HL-60 (cell line): ENCODE data around the gene TREM2.

Experiments used
- DNase-seq, 2 experiments: peaks; one replicate each; pipeline ENCODE4 v3.0.0-alpha.2; 2010 to 2020; ENCODE audit warnings: low read depth in 1 of 2, low spot score in 1 of 2
- H3K27ac ChIP-seq: fragments of 250-450 bp; sonication (Bioruptor Pico); replicated peaks from 2 replicates; pipeline ENCODE4 v1.5.1; 2020; ENCODE audit warnings: mild to moderate bottlenecking, moderate library complexity
- H3K27me3 ChIP-seq: fragments of 250-450 bp; sonication (Bioruptor Pico); 2 replicates; pipeline ENCODE4 v1.5.1; 2021; ENCODE audit warnings: mild to moderate bottlenecking, moderate library complexity; ENCODE audit not compliant: insufficient read depth, poor library complexity, severe bottlenecking
- H3K4me3 ChIP-seq: replicated peaks from 2 replicates; pipeline ENCODE4 v1.5.1; 2011; ENCODE audit warnings: mild to moderate bottlenecking, control low read depth, low read length; ENCODE audit not compliant: insufficient read depth
- GABPA ChIP-seq: IDR thresholded peaks from 2 replicates; pipeline ENCODE4 v1.6.1; 2012; ENCODE audit warnings: low read depth
- POLR2AphosphoS5 ChIP-seq: IDR thresholded peaks from 2 replicates; pipeline ENCODE4 v1.6.1; 2012; ENCODE audit warnings: low read depth
- SPI1 ChIP-seq: IDR thresholded peaks from 2 replicates; pipeline ENCODE4 v1.6.1; 2012; ENCODE audit warnings: low read depth, mild to moderate bottlenecking, borderline replicate concordance
- TF ChIP-seq, protein P1 (sequence below): IDR thresholded peaks from one replicate; pipeline ENCODE4 v1.5.1; 2011; ENCODE audit warnings: low read length, control low read depth, inconsistent platforms; ENCODE audit not compliant: insufficient read depth
- TF ChIP-seq, protein P2 (sequence below): IDR thresholded peaks from 2 replicates; pipeline ENCODE4 v1.6.1; 2012; ENCODE audit warnings: low read depth; ENCODE audit not compliant: insufficient replicate concordance

TREM2 gene

GRCh38 chr6:41153992-41154625 lies 8.8 kb downstream of the TREM2 start, which contains the start of gene TREML1:
Gene TREML1 (minus strand): TSS chr6:41154347. CDS start chr6:41154288, 59 bp downstream.
- Histone ChIP-seq H3K27me3 (no peaks in the 10 kb centered on the region), H3K27ac (no peak within 1 kb of the TSS), H3K4me3 (no peak within 1 kb of the TSS)
- DNase-seq: no peak
- TF ChIP-seq POLR2AphosphoS5: no peak
- TF ChIP-seq SPI1: no peak
- TF ChIP-seq, protein P1, sequence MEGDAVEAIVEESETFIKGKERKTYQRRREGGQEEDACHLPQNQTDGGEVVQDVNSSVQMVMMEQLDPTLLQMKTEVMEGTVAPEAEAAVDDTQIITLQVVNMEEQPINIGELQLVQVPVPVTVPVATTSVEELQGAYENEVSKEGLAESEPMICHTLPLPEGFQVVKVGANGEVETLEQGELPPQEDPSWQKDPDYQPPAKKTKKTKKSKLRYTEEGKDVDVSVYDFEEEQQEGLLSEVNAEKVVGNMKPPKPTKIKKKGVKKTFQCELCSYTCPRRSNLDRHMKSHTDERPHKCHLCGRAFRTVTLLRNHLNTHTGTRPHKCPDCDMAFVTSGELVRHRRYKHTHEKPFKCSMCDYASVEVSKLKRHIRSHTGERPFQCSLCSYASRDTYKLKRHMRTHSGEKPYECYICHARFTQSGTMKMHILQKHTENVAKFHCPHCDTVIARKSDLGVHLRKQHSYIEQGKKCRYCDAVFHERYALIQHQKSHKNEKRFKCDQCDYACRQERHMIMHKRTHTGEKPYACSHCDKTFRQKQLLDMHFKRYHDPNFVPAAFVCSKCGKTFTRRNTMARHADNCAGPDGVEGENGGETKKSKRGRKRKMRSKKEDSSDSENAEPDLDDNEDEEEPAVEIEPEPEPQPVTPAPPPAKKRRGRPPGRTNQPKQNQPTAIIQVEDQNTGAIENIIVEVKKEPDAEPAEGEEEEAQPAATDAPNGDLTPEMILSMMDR: no peak
- TF ChIP-seq, protein P2, sequence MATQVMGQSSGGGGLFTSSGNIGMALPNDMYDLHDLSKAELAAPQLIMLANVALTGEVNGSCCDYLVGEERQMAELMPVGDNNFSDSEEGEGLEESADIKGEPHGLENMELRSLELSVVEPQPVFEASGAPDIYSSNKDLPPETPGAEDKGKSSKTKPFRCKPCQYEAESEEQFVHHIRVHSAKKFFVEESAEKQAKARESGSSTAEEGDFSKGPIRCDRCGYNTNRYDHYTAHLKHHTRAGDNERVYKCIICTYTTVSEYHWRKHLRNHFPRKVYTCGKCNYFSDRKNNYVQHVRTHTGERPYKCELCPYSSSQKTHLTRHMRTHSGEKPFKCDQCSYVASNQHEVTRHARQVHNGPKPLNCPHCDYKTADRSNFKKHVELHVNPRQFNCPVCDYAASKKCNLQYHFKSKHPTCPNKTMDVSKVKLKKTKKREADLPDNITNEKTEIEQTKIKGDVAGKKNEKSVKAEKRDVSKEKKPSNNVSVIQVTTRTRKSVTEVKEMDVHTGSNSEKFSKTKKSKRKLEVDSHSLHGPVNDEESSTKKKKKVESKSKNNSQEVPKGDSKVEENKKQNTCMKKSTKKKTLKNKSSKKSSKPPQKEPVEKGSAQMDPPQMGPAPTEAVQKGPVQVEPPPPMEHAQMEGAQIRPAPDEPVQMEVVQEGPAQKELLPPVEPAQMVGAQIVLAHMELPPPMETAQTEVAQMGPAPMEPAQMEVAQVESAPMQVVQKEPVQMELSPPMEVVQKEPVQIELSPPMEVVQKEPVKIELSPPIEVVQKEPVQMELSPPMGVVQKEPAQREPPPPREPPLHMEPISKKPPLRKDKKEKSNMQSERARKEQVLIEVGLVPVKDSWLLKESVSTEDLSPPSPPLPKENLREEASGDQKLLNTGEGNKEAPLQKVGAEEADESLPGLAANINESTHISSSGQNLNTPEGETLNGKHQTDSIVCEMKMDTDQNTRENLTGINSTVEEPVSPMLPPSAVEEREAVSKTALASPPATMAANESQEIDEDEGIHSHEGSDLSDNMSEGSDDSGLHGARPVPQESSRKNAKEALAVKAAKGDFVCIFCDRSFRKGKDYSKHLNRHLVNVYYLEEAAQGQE: no peak
- no peak for TF ChIP-seq GABPA

GRCh38 chr6:41153451-41153850 lies 9.5 kb downstream of the TREM2 start:
- no peaks in the 10 kb centered on the region for H3K27me3 ChIP-seq
- DNase-seq: no peak

GRCh38 chr6:41150671-41151070 lies 12.2 kb downstream of the TREM2 start:
- Histone ChIP-seq H3K4me3 (no peak overlapping the region), H3K27me3 (no peaks in the 10 kb centered on the region), H3K27ac (no peak overlapping the region)
- no peak for DNase-seq
- TF ChIP-seq SPI1: no peak
- TF ChIP-seq, protein P2: no peak
- no peak for TF ChIP-seq GABPA
- no peak for TF ChIP-seq POLR2AphosphoS5
- TF ChIP-seq, protein P1: no peak

More at GRCh38 chr6:41153451-41153850, 9.5 kb downstream of the TREM2 start:
- Histone ChIP-seq H3K4me3 (no peak overlapping the region), H3K27ac (no peak overlapping the region)
- TF ChIP-seq, protein P2: no peak
- TF ChIP-seq, protein P1: no peak
- no peak for TF ChIP-seq SPI1
- no peak for TF ChIP-seq GABPA
- TF ChIP-seq POLR2AphosphoS5: no peak
